ENCODE measurements around the gene RCOR1.

Gene RCOR1

GRCh38 chr14:102645746-102646440 lies 53.4 kb downstream of the RCOR1 start:
- Histone ChIP-seq H3K27me3 (ENCODE audit: low read depth, low read length) (no peaks in the 10 kb centered on the region), H3K27ac (ENCODE audit: low read length) (no peak overlapping the region), H3K4me1 (ENCODE audit: control insufficient read depth in 1 of 2, insufficient read depth in 2 of 2, low read length in 2 of 2) (peaks cover 10 to 11% of the 10 kb centered on the region in 2 donors), H3K9me3 (ENCODE audit: control insufficient read depth in 1 of 2, low read length in 2 of 2) (no peaks in the 10 kb centered on the region), H3K4me3 (ENCODE audit: low read depth in 1 of 2, low read length in 2 of 2) (no peak overlapping the region), H3K36me3 (ENCODE audit: control insufficient read depth in 1 of 2, insufficient read depth in 2 of 2, low read length in 2 of 2) (no peaks in the 10 kb centered on the region)

GRCh38 chr14:102646615-102647014 lies 54.2 kb downstream of the RCOR1 start:
- Histone ChIP-seq H3K4me3 (ENCODE audit: low read depth in 1 of 2, low read length in 2 of 2) (no peak overlapping the region), H3K36me3 (ENCODE audit: control insufficient read depth in 1 of 2, insufficient read depth in 2 of 2, low read length in 2 of 2) (no peaks in the 10 kb centered on the region), H3K9me3 (ENCODE audit: control insufficient read depth in 1 of 2, low read length in 2 of 2) (no peaks in the 10 kb centered on the region), H3K4me1 (ENCODE audit: control insufficient read depth in 1 of 2, insufficient read depth in 2 of 2, low read length in 2 of 2) (peaks cover 11 to 13% of the 10 kb centered on the region in 2 donors), H3K27me3 (ENCODE audit: low read depth, low read length) (no peaks in the 10 kb centered on the region), H3K27ac (ENCODE audit: low read length) (no peak overlapping the region)

- no peak overlapping the region for H3K4me3 ChIP-seq (ENCODE audit: low read depth in 1 of 2, low read length in 2 of 2)
- peaks cover 0 to 11% of the 10 kb centered on the region in 2 donors for H3K4me1 ChIP-seq (ENCODE audit: control insufficient read depth in 1 of 2, insufficient read depth in 2 of 2, low read length in 2 of 2)
- H3K9me3 ChIP-seq (ENCODE audit: control insufficient read depth in 1 of 2, low read length in 2 of 2) = no peaks in the 10 kb centered on the region
- no peaks in the 10 kb centered on the region for H3K36me3 ChIP-seq (ENCODE audit: control insufficient read depth in 1 of 2, insufficient read depth in 2 of 2, low read length in 2 of 2)
- no peak overlapping the region for H3K27ac ChIP-seq (ENCODE audit: low read length)
- H3K27me3 ChIP-seq (ENCODE audit: low read depth, low read length) = no peaks in the 10 kb centered on the region
Measured at GRCh38 chr14:102652194-102652593, 59.7 kb downstream of the RCOR1 start.

- Histone ChIP-seq H3K4me1 (ENCODE audit: control insufficient read depth in 1 of 2, insufficient read depth in 2 of 2, low read length in 2 of 2) (peaks cover 0 to 13% of the 10 kb centered on the region in 2 donors), H3K27me3 (ENCODE audit: low read depth, low read length) (no peaks in the 10 kb centered on the region)
Measured at GRCh38 chr14:102654298-102654697, 61.8 kb downstream of the RCOR1 start.

GRCh38 chr14:102655137-102655536 lies 62.7 kb downstream of the RCOR1 start:
- no peak overlapping the region for H3K27ac ChIP-seq (ENCODE audit: low read length)

More at GRCh38 chr14:102654298-102654697, 61.8 kb downstream of the RCOR1 start:
- Histone ChIP-seq H3K27ac (ENCODE audit: low read length) (no peak overlapping the region), H3K4me3 (ENCODE audit: low read depth in 1 of 2, low read length in 2 of 2) (no peak overlapping the region), H3K9me3 (ENCODE audit: control insufficient read depth in 1 of 2, low read length in 2 of 2) (no peaks in the 10 kb centered on the region), H3K36me3 (ENCODE audit: control insufficient read depth in 1 of 2, insufficient read depth in 2 of 2, low read length in 2 of 2) (no peaks in the 10 kb centered on the region)

GRCh38 chr14:102659797-102660196 lies 67.3 kb downstream of the RCOR1 start:
- no peak overlapping the region for H3K4me3 ChIP-seq (ENCODE audit: low read depth in 1 of 2, low read length in 2 of 2)
- H3K27me3 ChIP-seq (ENCODE audit: low read depth, low read length) = no peaks in the 10 kb centered on the region
- peaks cover 0 to 12% of the 10 kb centered on the region in 2 donors for H3K4me1 ChIP-seq (ENCODE audit: control insufficient read depth in 1 of 2, insufficient read depth in 2 of 2, low read length in 2 of 2)
- H3K9me3 ChIP-seq (ENCODE audit: control insufficient read depth in 1 of 2, low read length in 2 of 2) = no peaks in the 10 kb centered on the region
- no peaks in the 10 kb centered on the region for H3K36me3 ChIP-seq (ENCODE audit: control insufficient read depth in 1 of 2, insufficient read depth in 2 of 2, low read length in 2 of 2)
- H3K27ac ChIP-seq (ENCODE audit: low read length) = no peak overlapping the region

More at GRCh38 chr14:102655137-102655536, 62.7 kb downstream of the RCOR1 start:
- Histone ChIP-seq H3K4me1 (ENCODE audit: control insufficient read depth in 1 of 2, insufficient read depth in 2 of 2, low read length in 2 of 2) (peaks cover 0 to 18% of the 10 kb centered on the region in 2 donors), H3K9me3 (ENCODE audit: control insufficient read depth in 1 of 2, low read length in 2 of 2) (no peaks in the 10 kb centered on the region), H3K36me3 (ENCODE audit: control insufficient read depth in 1 of 2, insufficient read depth in 2 of 2, low read length in 2 of 2) (no peaks in the 10 kb centered on the region), H3K27me3 (ENCODE audit: low read depth, low read length) (no peaks in the 10 kb centered on the region), H3K4me3 (ENCODE audit: low read depth in 1 of 2, low read length in 2 of 2) (no peak overlapping the region)

- H3K4me1 ChIP-seq (ENCODE audit: control insufficient read depth in 1 of 2, insufficient read depth in 2 of 2, low read length in 2 of 2) = peaks cover 0 to 7% of the 10 kb centered on the region in 2 donors
- H3K27ac ChIP-seq (ENCODE audit: low read length) = no peak overlapping the region
- no peaks in the 10 kb centered on the region for H3K27me3 ChIP-seq (ENCODE audit: low read depth, low read length)
- H3K36me3 ChIP-seq (ENCODE audit: control insufficient read depth in 1 of 2, insufficient read depth in 2 of 2, low read length in 2 of 2) = no peaks in the 10 kb centered on the region
- no peaks in the 10 kb centered on the region for H3K9me3 ChIP-seq (ENCODE audit: control insufficient read depth in 1 of 2, low read length in 2 of 2)
- no peak overlapping the region for H3K4me3 ChIP-seq (ENCODE audit: low read depth in 1 of 2, low read length in 2 of 2)
Measured at GRCh38 chr14:102661614-102662013, 69.2 kb downstream of the RCOR1 start.

- H3K27ac ChIP-seq (ENCODE audit: low read length) = no peak overlapping the region
- no peak overlapping the region for H3K4me3 ChIP-seq (ENCODE audit: low read depth in 1 of 2, low read length in 2 of 2)
- H3K9me3 ChIP-seq (ENCODE audit: control insufficient read depth in 1 of 2, low read length in 2 of 2) = no peaks in the 10 kb centered on the region
- H3K27me3 ChIP-seq (ENCODE audit: low read depth, low read length) = no peaks in the 10 kb centered on the region
- peaks cover 0 to 7% of the 10 kb centered on the region in 2 donors for H3K4me1 ChIP-seq (ENCODE audit: control insufficient read depth in 1 of 2, insufficient read depth in 2 of 2, low read length in 2 of 2)
- no peaks in the 10 kb centered on the region for H3K36me3 ChIP-seq (ENCODE audit: control insufficient read depth in 1 of 2, insufficient read depth in 2 of 2, low read length in 2 of 2)
Measured at GRCh38 chr14:102662636-102663430, 70.4 kb downstream of the RCOR1 start.

- Histone ChIP-seq H3K9me3 (ENCODE audit: control insufficient read depth in 1 of 2, low read length in 2 of 2) (no peaks in the 10 kb centered on the region), H3K4me3 (ENCODE audit: low read depth in 1 of 2, low read length in 2 of 2) (no peak overlapping the region), H3K27me3 (ENCODE audit: low read depth, low read length) (no peaks in the 10 kb centered on the region), H3K36me3 (ENCODE audit: control insufficient read depth in 1 of 2, insufficient read depth in 2 of 2, low read length in 2 of 2) (no peaks in the 10 kb centered on the region), H3K4me1 (ENCODE audit: control insufficient read depth in 1 of 2, insufficient read depth in 2 of 2, low read length in 2 of 2) (peaks cover 0 to 7% of the 10 kb centered on the region in 2 donors), H3K27ac (ENCODE audit: low read length) (no peak overlapping the region)
Measured at GRCh38 chr14:102663440-102663839, 71.0 kb downstream of the RCOR1 start.

GRCh38 chr14:102665621-102666020 lies 73.2 kb downstream of the RCOR1 start:
- H3K4me3 ChIP-seq (ENCODE audit: low read depth in 1 of 2, low read length in 2 of 2) = no peak overlapping the region
- H3K36me3 ChIP-seq (ENCODE audit: control insufficient read depth in 1 of 2, insufficient read depth in 2 of 2, low read length in 2 of 2) = no peaks in the 10 kb centered on the region
- no peak overlapping the region for H3K27ac ChIP-seq (ENCODE audit: low read length)
- no peaks in the 10 kb centered on the region for H3K9me3 ChIP-seq (ENCODE audit: control insufficient read depth in 1 of 2, low read length in 2 of 2)
- no peaks in the 10 kb centered on the region for H3K4me1 ChIP-seq (ENCODE audit: control insufficient read depth in 1 of 2, insufficient read depth in 2 of 2, low read length in 2 of 2)
- H3K27me3 ChIP-seq (ENCODE audit: low read depth, low read length) = no peaks in the 10 kb centered on the region

- no peak overlapping the region for H3K27ac ChIP-seq (ENCODE audit: low read length)
- no peaks in the 10 kb centered on the region for H3K36me3 ChIP-seq (ENCODE audit: control insufficient read depth in 1 of 2, insufficient read depth in 2 of 2, low read length in 2 of 2)
- H3K27me3 ChIP-seq (ENCODE audit: low read depth, low read length) = no peaks in the 10 kb centered on the region
- no peaks in the 10 kb centered on the region for H3K9me3 ChIP-seq (ENCODE audit: control insufficient read depth in 1 of 2, low read length in 2 of 2)
- no peak overlapping the region for H3K4me3 ChIP-seq (ENCODE audit: low read depth in 1 of 2, low read length in 2 of 2)
- no peaks in the 10 kb centered on the region for H3K4me1 ChIP-seq (ENCODE audit: control insufficient read depth in 1 of 2, insufficient read depth in 2 of 2, low read length in 2 of 2)
Measured at GRCh38 chr14:102666635-102667034, 74.2 kb downstream of the RCOR1 start.

Measured in muscle layer of duodenum (tissue), 2 donors.